OCI-LY1 (cell line): ENCODE data around the gene CPEB2.

Experiments used
- H2AFZ ChIP-seq: fragments of 200-600 bp; sonication (generic), shearing (Covaris generic); 2 replicates; pipeline ENCODE4 v1.6.0; 2014; ENCODE audit warnings: antibody characterized with exemption, mild to moderate bottlenecking, low read length
- H3F3A ChIP-seq: fragments of 200-600 bp; sonication (generic), shearing (Covaris generic); 2 replicates; pipeline ENCODE4 v1.6.0; 2014; ENCODE audit warnings: mild to moderate bottlenecking, antibody characterized with exemption, low read length, moderate library complexity; ENCODE audit not compliant: insufficient read depth
- H3K27ac ChIP-seq: fragments of 200-600 bp; sonication (generic); 2 replicates; pipeline ENCODE4 v1.5.1; 2014; ENCODE audit warnings: low read length, mixed run types, mild to moderate bottlenecking, low read depth; ENCODE audit not compliant: poor library complexity, severe bottlenecking
- H3K27me3 ChIP-seq: fragments of 200-600 bp; sonication (generic); 2 replicates; pipeline ENCODE4 v1.6.0; 2014; ENCODE audit warnings: antibody characterized with exemption, mild to moderate bottlenecking, low read length, moderate library complexity; ENCODE audit not compliant: insufficient read depth
- H3K36me3 ChIP-seq: fragments of 200-600 bp; sonication (generic); 2 replicates; pipeline ENCODE4 v1.6.1; 2014; ENCODE audit warnings: mild to moderate bottlenecking, antibody characterized with exemption, low read length, moderate library complexity, mixed read lengths; ENCODE audit not compliant: insufficient read depth
- H3K4me1 ChIP-seq: fragments of 200-600 bp; sonication (generic); 2 replicates; pipeline ENCODE4 v1.5.1; 2014; ENCODE audit warnings: mild to moderate bottlenecking, low read length, moderate library complexity; ENCODE audit not compliant: insufficient read depth, severe bottlenecking
- H3K4me2 ChIP-seq: fragments of 200-600 bp; sonication (generic), shearing (Covaris generic); 2 replicates; pipeline ENCODE4 v1.6.1; 2014; ENCODE audit warnings: low read length
- H3K4me3 ChIP-seq: fragments of 200-600 bp; sonication (generic); 2 replicates; pipeline ENCODE4 v1.5.1; 2014; ENCODE audit warnings: low read length, low read depth, mild to moderate bottlenecking, mixed read lengths; ENCODE audit not compliant: poor library complexity, severe bottlenecking
- H3K79me2 ChIP-seq: fragments of 200-600 bp; shearing (Covaris generic); 2 replicates; pipeline ENCODE4 v1.6.1; 2016; ENCODE audit warnings: mixed run types, low read length, mixed read lengths; ENCODE audit not compliant: insufficient read depth
- H3K9ac ChIP-seq: fragments of 200-600 bp; sonication (generic), shearing (Covaris generic); 2 replicates; pipeline ENCODE4 v1.6.1; 2014; ENCODE audit warnings: mild to moderate bottlenecking, low read length, mixed read lengths
- H3K9me2 ChIP-seq: fragments of 200-600 bp; sonication (generic), shearing (Covaris generic); 2 replicates; pipeline ENCODE4 v1.6.1; 2014; ENCODE audit warnings: low read depth, mild to moderate bottlenecking, low read length, mixed read lengths
- H3K9me3 ChIP-seq: fragments of 200-600 bp; shearing (Covaris generic); 2 replicates; pipeline ENCODE4 v1.6.1; 2014; ENCODE audit warnings: low read length, mixed read lengths
- H4K20me1 ChIP-seq: fragments of 200-600 bp; sonication (generic), shearing (Covaris generic); 2 replicates; pipeline ENCODE4 v1.6.0; 2016; ENCODE audit warnings: mild to moderate bottlenecking, low read length; ENCODE audit not compliant: insufficient read depth
- CTCF ChIP-seq: fragments of 200-600 bp; sonication (generic), shearing (Covaris generic); IDR thresholded peaks from 2 replicates; pipeline ENCODE4 v1.5.1; 2017; ENCODE audit warnings: mild to moderate bottlenecking, antibody characterized with exemption, low read length, moderate library complexity, mixed read lengths
- EZH2 ChIP-seq: fragments of 200-600 bp; sonication (generic), shearing (Covaris generic); IDR thresholded peaks from 2 replicates; pipeline ENCODE4 v1.8.0; 2017; ENCODE audit warnings: borderline replicate concordance, mixed run types, mild to moderate bottlenecking, antibody characterized with exemption, low read length, moderate library complexity, mixed read lengths

The CPEB2 gene

GRCh38 chr4:15001248-15001868 lies 923 bp upstream of the CPEB2 start:
- H3K4me1 ChIP-seq = peaks cover 11% of the 10 kb centered on the region
- H2AFZ ChIP-seq = no peak overlapping the region
- H3K27me3 ChIP-seq = no peaks in the 10 kb centered on the region
- H3K36me3 ChIP-seq = no peaks in the 10 kb centered on the region
- no peaks in the 10 kb centered on the region for H3K9me2 ChIP-seq
- TF ChIP-seq CTCF (no peak; the same call in 1 of the 2 replicates), EZH2 (no peak)
- no peaks in the 10 kb centered on the region for H3K79me2 ChIP-seq
- peak overlapping the region; percentile 82 for H3K4me3 ChIP-seq
- H3K9me3 ChIP-seq = no peaks in the 10 kb centered on the region
- no peaks in the 10 kb centered on the region for H4K20me1 ChIP-seq
- peak overlapping the region; percentile 74 for H3K4me2 ChIP-seq
- H3K9ac ChIP-seq = peak overlapping the region; percentile 94
- no peaks in the 10 kb centered on the region for H3F3A ChIP-seq
- peak overlapping the region; percentile 16 for H3K27ac ChIP-seq

GRCh38 chr4:15002659-15003400 lies 549 bp downstream of the CPEB2 start:
- Histone ChIP-seq H3K27me3 (no peaks in the 10 kb centered on the region), H3K4me2 (peak overlapping the region; percentile 74), H3K9ac (peak overlapping the region; percentile 94), H3K36me3 (no peaks in the 10 kb centered on the region), H3K4me3 (peak overlapping the region; percentile 82), H2AFZ (no peak overlapping the region), H3K9me2 (no peaks in the 10 kb centered on the region), H3K9me3 (no peaks in the 10 kb centered on the region), H3K27ac (peak overlapping the region; percentile 91), H3K79me2 (no peaks in the 10 kb centered on the region), H3K4me1 (peaks cover 11% of the 10 kb centered on the region), H4K20me1 (no peaks in the 10 kb centered on the region), H3F3A (no peaks in the 10 kb centered on the region)
- TF ChIP-seq CTCF = no peak
- no peak for TF ChIP-seq EZH2

DNA sequence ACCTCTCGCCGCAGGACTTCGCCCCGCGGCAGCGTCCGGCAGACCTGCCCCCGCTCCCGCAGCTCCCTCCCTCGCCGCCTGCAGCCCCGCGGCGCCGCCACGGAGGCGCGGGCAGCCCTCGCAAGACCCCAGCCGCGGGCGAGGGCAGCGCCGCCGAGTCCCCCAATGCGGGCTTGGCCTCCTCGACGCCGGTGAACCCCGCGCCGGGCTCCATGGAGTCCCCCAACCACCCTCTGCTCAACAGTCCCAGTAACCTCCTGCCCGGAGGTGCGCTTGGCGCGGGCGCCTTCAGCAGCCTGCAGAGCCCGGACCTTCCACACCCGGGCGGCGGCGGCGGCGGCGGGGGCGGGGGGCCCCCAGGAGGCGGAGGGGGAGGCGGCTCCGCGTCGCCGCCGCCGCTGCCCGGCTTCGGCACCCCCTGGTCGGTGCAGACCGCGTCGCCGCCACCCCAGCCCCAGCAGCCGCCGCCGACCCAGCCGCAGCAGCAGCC lies 1.2 kb downstream of the CPEB2 start:
- H3K36me3 ChIP-seq = no peaks in the 10 kb centered on the region
- H3K27ac ChIP-seq = peak overlapping the region; percentile 91
- no peaks in the 10 kb centered on the region for H3F3A ChIP-seq
- no peaks in the 10 kb centered on the region for H3K79me2 ChIP-seq
- peak overlapping the region; percentile 74 for H3K4me2 ChIP-seq
- H3K9me2 ChIP-seq = no peaks in the 10 kb centered on the region
- peak overlapping the region; percentile 94 for H3K9ac ChIP-seq
- H4K20me1 ChIP-seq = no peaks in the 10 kb centered on the region
- H2AFZ ChIP-seq = no peak overlapping the region
- peak overlapping the region; percentile 82 for H3K4me3 ChIP-seq
- H3K4me1 ChIP-seq = peaks cover 11% of the 10 kb centered on the region
- no peak for TF ChIP-seq EZH2
- no peak for TF ChIP-seq CTCF
- H3K27me3 ChIP-seq = no peaks in the 10 kb centered on the region
- H3K9me3 ChIP-seq = no peaks in the 10 kb centered on the region
